GM18867 (cell line): ENCODE results near the gene TWF1.
"Not testable (repeated sequence)": the region's sequence is repeated elsewhere in the genome, so short reads cannot be mapped to it uniquely, and the experiment has no call there.

Source experiments
- ATAC-seq: cut with Tn5 transposase; IDR thresholded peaks from one replicate; pipeline ENCODE4 v1.9.1; 2021; ENCODE audit warnings: mild to moderate bottlenecking, moderate library complexity; ENCODE audit not compliant: unreplicated experiment

TWF1 gene

DNA sequence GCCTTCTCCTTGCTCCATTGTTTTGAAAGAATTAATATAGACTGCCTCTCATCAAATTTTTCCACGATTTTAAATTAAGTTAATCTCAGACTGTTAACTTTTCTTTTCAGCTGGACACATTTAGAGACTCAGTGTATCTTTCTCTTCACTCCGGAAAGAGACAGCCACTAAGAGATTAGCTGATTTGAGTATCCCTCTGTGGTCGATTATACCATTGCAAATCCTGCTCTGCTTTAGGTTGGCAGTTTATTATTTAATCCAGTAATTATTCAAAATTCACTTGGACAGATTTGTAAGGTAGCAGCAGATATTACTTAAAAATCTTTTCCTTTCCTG lies 588 bp upstream of the TWF1 start:
- no peak for ATAC-seq

DNA sequence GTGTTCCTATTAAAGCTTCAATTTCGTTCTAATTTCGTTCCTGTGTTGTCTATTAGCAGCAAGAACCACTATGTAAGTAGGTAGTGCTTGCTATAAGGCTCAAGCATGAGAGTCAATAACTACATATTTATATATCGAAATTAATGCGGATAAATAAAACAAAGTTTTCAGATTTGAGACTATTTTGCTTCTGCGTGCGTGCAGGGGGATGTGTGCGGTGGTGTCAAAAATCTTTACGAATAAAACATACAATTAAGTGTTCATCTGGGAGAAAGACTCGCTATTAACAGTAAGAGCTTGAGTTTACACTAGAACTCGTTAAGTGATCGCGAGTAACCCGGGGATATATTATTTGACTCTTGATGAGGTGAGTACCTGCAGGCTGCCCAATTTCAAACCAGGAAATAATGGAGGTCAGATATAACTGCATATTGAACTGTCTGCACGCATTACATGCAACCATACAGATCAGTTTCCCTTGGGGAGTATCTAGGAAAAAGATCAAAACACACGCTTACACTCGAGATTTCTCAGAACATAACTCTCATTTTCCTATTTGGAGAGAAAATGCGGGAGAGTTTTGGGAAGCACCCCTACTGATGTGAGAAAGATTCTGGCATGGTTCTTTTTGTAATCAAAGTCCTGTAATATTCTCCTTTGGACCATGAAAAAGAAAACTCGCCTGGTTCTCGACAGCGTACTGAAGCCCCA lies 813 bp downstream of the TWF1 start:
- ATAC-seq, result no peak

DNA sequence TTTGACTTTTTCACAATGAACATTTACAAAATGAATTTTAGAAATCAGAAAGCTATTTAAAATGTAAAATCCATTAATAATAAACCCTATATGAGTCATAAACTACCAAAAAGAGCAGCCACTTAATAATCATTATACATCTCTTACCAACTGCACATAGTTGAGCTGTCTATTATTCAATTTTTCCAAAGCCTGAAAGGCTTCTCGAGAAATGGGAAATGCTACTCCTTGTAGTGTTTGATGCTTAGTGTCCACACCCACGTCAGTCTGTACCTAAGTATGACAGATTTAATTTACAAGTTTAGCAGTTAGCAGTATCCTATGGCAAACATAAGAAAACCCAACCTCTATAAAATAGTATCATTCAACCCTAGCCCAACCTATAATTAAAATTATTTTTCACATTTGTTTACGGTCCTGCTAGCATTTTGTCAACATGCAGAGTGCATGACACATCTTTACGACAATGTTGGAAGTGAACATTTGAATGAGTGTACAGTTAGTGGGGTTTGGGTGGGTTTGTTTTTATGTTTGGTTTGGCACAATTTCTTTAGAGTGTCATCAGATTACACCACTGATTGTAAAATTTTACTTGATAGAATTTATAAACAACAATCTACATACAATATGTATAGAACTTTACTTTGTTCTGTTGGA lies 8.4 kb downstream of the TWF1 start:
- no peak for ATAC-seq

DNA sequence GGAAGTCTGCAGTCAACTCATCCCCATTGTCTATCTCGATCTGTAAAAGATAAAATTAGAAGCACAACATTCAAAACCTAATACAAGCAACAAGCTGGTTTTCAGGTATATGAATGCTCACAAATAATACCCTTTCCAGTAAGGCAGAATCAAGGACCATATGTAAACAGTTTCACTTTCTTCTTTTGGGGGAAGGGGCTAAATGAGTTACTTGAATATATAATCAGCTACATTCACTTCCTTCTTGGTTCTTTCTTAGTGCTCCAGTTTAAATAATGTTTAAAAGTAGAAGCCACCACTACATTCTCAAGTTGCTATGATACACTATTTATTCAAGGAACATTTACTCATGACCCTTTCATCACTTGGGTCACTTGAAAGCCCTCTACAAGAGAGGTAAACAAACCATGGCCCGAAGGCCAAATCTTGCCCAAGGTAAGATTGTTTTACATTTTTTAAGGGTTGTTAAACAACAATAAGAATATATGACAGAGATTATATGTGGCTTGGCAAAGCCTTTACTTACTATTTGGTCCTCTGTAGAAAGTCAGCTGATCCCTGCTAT lies 10.3 kb downstream of the TWF1 start:
- ATAC-seq, result no peak

DNA sequence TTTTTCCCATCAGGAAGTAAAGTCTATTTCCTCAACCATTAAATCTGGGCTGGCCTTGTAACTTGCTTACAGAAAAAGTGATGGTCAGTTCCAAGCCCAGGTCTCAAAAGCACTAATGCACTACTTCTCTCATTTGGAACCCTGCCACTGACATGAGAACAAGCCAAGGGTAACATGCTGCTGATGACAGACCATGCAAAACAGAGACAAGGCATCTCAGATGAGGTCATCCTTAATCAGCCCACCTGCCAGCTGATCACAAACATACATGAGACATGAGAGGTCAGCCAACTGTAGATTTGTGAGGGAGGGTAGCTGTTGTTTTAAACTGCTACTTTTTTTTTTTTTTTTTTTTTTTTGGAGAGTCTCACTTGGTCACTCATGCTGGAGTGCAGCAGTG lies 16.2 kb downstream of the TWF1 start:
- no peak for ATAC-seq

DNA sequence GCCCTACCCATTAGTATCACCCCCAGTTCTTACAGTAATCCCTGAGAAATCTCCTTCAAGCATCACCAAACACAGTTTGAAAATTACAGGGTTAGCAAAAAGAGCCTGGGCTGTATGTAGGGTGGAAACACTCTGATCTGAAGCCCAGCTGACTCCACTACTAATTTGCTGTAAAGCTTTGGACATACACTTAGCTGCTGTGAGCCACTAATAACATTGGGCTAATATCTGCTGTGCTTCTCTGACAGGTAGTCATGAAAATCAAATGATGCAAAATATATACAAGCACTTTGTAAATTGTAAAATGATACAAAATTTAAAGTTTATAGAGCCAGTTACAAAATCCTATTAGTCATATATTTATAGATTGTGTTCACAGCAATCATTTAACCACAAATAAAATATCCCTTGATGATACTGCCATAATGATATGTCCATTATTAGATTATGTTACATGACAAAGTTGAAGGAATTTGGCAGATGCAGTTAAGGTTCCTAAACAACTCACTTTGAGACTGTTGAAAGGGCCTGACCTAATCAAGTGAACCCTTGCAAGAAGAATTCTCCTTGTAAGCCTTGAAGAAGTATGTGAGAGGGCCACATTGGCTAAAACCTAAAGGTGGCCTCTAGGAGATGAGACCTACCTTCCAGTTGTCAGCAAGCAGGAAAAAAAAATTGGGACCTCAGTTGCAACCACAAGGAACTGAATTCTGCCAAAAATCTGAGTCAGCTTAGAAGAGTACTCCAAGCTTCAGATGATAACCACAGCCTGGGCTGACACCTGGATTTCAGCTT lies 19.0 kb downstream of the TWF1 start:
- ATAC-seq, result no peak

DNA sequence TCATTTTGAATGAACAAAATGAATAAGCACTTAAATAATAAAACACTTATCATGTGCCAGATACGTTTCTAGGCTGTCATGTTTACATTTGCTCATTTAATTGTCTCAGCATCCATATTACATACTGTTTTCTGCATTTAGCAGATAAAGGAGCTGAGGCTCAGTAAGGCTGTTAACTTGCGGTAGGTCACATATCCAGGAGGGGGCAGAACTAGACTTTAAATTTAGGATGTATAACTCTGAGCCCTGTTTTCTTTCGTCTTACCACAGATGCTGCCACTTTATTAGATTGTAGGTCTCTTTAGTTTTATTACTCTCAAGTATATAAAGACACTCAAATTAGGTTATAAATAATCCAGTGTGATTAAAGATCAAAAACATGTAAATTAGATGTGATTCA lies 29.6 kb downstream of the TWF1 start:
- no peak for ATAC-seq

DNA sequence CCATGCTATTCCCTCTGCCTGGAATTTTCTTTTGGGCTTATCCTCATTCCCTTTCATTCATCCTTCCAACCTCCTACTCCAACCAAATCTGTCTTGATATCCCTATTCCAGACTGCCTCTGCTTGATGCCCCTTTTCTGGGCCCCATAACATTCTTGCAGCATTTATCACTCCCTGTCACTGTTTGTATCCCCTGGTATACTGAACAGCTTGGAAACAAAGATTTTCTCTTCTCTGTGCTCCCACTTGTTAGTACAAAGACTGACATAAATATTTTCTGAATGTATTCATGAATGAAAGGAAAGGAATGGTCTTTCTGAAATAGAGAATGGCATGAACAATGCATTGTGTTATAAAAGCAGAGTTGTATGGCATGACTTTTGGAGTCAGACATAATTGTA lies 39.8 kb downstream of the TWF1 start:
- no peak for ATAC-seq

DNA sequence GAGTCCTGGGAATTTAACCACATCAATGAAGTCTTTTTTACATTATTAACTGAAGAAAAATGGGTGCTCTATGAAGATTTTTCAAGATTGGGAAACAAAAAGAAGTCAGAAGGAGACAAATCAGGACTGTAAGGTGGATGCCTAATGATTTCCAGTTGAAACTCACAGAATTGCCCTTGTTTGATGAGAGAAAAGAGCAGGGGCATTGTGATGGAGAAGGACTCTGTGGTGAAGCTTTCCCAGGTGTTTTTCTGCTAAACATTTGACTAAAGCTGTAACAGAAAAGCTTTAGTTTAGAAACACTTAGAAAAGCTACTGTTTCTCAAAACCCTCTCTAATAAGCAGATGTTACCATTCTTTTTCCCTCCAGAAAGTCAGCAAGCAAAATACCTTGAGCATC lies 41.6 kb downstream of the TWF1 start:
- no peak for ATAC-seq

DNA sequence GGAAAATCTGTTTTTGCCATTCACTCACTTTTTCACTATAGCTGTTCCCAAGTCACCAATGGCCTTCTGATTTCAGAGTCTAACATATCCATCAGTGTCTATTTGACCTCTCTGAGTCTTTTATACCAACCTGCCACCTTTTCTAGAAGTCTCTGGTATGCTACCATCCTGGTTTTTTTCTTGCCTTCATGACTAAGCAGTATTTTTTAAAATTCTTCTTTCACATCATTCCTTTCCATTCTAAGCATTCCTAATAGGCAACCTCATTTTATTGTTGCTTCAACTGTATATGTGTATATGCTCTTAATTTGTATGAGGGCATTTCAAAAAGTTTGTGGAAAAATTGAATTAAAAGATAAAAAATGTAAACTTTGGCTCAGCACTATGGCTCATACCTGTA lies 42.3 kb downstream of the TWF1 start:
- no peak for ATAC-seq

DNA sequence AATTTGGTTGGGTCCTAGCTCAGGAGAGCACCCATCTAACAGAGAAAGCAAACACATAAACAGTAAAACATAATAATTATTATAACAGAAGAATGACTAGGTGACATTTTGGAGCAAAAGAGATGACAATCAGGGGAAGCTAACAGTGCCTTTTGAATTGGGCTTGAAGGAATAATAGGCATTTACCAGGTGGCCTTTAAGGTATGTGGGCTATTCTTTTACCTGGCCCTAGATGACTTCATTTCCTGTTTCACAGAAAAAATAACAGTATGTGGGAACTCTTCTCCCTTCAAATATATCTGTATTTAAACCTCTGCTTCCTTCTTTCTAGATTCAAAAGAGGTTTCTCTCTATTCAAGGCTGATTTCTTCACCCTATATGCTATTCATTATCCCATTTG lies 43.5 kb downstream of the TWF1 start:
- ATAC-seq, result no peak

DNA sequence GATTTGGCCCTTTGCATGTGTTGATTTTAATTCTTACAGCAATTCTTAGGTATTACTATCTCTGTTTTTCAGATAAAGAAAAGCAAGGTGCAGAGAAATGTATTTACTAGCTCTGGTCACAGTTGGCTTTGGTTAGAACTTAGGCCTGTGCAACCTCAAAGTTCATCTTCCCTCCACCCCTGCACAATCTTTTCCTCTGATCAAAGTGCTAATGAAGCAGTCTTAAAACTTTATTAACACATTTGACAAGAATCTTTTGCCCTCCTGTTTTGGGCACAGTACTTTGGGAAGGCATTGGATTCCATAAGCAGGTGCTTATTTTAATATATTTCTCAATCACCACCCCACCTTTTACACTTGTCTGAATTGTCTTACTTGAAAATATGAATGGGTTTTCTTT lies 44.6 kb downstream of the TWF1 start:
- no peak for ATAC-seq

DNA sequence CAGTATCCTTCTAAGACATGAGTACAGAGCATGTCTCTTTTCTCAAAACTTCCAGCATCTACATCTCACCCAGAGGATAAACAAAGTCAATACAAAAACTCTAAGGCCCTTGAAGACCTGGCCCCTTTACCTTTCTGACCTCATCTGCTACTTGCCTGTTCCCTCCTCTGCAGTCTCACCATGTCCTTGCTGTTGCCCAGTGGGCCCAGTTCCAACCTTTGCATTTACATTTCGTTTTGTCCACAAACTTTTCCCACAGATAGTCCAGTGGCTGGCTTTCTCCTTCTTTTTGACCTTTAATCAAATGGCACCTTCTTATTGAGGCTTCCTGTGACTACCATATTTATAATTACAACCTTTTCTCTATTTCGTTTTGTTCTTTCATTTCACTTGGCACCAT lies 45.7 kb downstream of the TWF1 start:
- ATAC-seq, result no peak

DNA sequence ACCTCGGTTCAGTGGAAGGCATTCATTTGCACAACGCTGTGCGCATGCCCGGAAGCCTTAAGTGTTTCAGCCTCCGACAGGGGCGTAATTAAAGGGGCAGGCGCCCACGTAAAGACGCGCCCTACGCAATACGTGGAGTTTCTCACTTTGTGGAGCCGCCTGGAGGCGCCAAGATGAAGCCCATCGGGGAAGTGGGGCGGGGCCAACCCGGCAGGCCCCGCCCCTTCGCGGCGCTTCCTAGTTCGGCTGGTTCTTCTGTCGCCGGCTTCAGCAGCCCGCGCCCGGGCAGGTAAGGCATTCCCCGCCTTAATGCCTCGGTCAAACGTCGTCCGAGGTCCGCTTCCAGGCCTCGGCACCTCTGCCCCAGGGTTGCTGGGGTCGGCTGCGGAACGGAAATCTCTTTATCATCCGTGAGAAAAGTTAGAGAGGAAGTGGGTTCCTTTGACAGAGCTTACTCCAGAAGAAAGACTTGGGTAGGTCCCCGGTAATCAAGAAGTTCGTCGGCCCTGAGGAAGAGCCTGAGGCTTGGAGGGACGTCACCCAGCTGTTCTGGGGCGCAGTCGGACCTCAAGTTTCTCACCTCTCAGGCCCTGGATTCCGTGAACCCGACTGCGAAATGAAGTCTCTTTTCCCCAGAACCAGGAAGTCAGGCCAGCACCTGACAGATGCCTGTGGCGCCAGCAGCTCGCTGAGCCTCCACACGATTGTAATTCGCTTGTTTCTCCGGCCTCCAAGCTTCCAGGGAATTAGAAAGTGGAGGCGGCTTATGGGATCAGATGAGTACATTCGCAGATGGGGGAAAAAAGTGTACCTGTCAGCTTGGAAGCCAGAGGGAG lies 47.2 kb downstream of the TWF1 start, which contains the start of the genes IRAK4 and PUS7L:
Gene IRAK4 (plus strand): TSS at position 224 of the 836 bp plus-strand sequence. CDS start 9,161 bp downstream, outside the sequence.
Gene PUS7L (minus strand): TSS at position 63 of the 836 bp plus-strand sequence. CDS start 3,545 bp downstream, outside the sequence.
- ATAC-seq, result peak; percentile 94

DNA sequence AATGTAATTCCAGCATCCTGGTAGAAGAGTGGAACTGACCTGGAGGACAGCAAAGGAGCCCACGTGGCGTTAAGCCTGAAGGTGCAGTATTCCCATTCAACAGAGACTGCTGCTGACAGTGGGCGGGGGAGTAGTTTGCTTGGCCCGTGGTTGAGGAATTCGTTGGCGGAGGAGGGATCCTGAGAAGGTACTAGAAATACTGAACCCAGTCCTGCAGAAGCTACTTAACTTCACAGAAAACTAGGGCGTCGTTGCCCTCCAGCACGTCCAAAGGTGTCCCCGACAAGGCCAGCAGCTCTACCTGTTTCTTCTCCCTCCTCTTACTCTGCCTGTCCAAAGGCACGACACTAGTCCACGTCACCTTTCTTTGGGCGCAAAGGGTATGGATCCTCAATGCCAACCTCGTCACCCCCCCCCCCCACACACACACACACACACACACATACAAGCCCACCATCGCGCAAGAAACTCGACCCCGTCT lies 47.8 kb downstream of the TWF1 start:
- ATAC-seq, result peak; percentile 2

DNA sequence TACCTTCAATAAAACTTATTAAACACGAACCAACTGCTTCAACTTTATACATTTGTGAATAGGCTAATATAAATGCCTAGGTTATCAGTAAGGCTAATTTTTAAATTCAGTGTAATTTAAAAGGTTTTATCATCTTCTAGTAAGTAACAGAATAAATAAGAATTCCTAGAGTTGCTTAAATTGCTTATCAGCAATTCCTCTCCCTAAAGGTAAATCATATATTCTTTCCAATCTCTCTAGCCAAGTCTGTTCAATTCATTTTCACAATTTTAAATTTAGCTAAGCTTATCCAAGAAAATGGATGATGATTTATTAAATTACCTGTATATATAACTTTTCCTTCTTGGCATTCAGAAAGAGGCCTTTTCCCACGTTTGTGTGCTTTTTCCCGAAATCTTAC lies 52.1 kb downstream of the TWF1 start:
- ATAC-seq, result no peak

DNA sequence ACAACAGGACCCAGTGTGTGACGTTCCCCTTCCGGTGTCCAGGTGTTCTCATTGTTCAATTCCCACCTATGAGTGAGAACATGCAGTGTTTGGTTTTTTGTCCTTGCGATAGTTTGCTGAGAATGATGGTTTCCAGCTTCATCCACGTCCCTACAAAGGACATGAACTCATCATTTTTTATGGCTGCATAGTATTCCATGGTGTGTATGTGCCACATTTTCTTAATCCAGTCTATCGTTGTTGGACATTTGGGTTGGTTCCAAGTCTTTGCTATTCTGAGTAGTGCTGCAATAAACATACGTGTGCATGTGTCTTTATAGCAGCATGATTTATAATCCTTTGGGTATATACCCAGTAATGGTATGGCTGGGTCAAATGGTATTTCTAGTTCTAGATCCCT lies 54.8 kb downstream of the TWF1 start:
- ATAC-seq, result not testable (repeated sequence)

DNA sequence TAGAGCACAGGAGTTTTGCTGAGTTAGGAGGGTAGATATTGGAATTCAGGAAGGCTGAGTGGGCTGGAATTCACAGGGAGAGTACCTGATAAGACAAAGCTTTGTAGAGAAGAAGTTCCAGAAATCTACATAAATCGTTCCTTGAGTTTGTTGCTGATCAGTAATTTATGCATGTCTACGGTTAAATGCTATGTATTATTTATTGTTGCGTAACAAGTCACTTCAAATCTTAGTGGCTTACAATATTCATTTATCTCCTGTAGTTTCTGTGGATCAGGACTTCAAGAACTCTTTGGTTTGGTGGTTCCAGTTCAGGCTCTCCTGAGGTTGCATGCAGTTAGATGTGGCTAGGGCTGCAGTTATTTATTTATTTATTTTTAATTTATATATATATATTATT lies 55.3 kb downstream of the TWF1 start:
- no peak for ATAC-seq

DNA sequence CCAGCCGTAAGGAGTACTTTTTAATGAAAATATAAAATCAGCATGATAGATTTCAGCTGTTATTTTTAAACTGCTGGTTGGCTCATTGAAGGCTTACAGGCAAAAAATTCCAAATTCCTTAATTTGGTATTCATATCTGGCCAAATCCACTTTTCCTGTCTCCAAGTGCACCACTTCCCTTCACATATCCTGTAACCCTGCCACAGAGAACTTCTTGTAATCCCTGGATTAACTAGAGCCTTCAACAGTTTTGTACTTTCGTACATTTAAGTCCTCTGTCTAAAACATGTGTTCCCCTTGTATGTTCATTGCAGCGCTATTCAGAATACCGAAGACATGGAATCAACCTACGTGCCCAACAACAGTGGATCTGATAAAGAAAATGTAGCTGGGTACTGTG lies 57.1 kb downstream of the TWF1 start:
- no peak for ATAC-seq

DNA sequence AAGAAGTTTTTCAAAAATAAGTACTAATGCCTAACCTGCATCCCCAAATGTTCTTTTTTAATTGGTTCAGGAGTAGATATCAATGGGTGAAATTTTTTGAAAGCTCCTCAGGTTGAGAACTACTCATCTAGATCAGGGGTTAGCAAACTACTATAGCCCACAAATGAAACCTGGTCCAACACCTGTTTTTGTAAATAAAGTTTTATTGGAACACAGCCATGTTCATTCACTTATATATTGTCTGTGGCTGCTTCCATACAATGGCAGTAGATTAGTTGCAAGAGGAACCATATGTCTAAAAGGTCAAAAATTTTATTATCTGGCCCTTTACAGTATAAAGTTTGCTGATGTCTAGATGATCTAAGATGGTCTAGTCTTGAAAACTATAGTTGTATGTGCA lies 61.3 kb downstream of the TWF1 start:
- ATAC-seq, result no peak
